Right lung (tissue), 5 donors: ENCODE data around the gene CBX4. TPM values are rescaled to one million over a fixed set of nuclear protein-coding genes. Genes with fewer than 3 reads are reported as not detected.

Experiments
- DNase-seq, 2 donors: peaks; one replicate each; pipeline ENCODE4 v3.0.0-alpha.2; 2013
- polyA plus RNA-seq, 5 donors: library from polyadenylated mRNA; unstranded; fragments of 120-200 nt; gene quantifications; one replicate each; pipeline versions ENCODE4 v1.2.1 to v1.2.3, GENCODE V29; 2013; ENCODE audit warnings: inconsistent platforms in 1 of 5, low replicate concordance in 1 of 5; ENCODE audit not compliant: insufficient read length in 5 of 5, insufficient read depth in 1 of 5

Gene CBX4
- polyA plus RNA-seq, 5 donors, result 12.2 to 25.3 (median 16.4) TPM

DNA sequence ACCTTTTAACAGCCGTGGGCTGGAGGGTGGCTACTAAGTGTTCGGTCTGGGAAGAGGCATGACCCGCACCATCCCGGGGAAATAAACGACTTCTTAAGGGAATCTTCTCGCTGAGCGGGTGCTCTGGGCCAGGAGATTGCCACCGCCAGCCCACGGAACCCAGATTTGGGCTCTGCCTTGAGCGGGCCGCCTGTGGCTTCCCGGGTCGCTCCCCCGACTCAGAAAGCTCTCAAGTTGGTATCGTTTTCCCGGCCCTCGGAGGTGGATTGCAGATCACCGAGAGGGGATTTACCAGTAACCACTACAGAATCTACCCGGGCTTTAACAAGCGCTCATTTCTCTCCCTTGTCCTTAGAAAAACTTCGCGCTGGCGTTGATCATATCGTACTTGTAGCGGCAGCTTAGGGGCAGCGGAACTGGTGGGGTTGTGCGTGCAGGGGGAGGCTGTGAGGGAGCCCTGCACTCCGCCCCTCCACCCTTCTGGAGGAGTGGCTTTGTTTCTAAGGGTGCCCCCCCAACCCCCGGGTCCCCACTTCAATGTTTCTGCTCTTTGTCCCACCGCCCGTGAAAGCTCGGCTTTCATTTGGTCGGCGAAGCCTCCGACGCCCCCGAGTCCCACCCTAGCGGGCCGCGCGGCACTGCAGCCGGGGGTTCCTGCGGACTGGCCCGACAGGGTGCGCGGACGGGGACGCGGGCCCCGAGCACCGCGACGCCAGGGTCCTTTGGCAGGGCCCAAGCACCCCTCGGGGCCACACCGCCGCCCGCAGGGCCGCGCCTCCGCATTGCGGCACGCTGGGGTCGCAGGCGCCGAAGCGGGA is 3.6 kb upstream of the CBX4 start:
- no peak for DNase-seq

DNA sequence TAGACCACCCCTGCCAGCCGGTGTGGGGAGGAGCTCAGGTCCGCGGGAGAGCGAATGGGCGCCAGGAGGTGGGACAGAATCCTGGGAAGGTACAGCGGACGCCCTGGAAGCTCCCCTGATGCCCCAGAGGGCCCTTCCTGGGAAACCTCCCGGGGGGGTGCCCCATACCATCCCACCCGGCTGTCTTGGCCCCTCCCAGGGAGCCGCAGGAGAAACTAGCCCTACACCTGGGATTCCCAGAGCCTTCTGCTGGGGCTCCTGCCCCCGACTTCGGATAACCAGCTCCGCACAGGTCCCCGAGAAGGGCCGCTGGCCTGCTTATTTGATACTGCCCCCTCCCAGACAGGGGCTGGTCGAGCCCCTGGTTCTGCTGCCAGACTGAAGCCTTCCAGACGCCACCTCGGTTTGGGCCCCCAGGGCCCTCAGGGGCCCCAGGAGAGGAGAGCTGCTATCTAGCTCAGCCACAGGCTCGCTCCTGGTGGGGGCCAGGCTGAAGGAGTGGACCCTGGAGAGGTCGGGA is 3.0 kb upstream of the CBX4 start:
- no peak for DNase-seq

DNA sequence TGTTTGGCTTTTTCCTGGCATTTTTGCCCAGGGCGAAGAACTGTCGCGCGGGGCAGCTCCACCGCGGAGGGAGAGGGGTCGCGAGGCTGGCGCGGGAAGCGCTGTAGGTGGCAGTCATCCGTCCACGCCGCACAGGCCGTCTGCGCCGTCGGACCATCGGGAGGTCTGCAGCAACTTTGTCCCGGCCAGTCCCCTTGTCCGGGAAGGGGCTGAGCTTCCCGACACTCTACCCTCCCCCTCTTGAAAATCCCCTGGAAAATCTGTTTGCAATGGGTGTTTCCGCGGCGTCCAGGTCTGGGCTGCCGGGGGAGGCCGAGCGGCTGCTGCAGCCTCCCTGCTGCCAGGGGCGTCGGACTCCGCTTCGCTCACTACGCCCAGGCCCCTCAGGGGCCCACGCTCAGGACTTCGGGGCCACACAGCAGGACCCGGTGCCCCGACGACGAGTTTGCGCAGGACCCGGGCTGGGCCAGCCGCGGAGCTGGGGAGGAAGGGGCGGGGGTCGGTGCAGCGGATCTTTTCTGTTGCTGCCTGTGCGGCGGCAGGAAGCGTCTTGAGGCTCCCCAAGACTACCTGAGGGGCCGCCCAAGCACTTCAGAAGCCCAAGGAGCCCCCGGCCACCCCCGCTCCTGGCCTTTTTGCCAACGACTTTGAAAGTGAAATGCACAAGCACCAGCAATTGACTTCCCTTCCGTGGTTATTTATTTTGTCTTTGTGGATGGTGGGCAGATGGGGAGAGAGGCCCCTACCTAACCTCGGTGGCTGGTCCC is 2.3 kb upstream of the CBX4 start:
- DNase-seq, result no peak

DNA sequence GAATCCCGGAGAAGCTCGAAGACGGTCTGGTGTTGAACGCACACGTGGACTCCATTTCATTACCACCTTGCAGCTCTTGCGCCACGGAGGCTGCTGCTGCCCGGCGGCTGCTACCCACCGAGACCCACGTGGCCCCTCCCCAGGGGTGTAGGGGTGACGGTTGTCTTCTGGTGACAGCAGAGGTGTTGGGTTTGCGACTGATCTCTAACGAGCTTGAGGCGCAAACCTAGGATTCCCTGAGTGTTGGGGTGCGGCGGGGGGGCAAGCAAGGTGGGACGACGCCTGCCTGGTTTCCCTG is 1.7 kb upstream of the CBX4 start:
- no peak for DNase-seq

DNA sequence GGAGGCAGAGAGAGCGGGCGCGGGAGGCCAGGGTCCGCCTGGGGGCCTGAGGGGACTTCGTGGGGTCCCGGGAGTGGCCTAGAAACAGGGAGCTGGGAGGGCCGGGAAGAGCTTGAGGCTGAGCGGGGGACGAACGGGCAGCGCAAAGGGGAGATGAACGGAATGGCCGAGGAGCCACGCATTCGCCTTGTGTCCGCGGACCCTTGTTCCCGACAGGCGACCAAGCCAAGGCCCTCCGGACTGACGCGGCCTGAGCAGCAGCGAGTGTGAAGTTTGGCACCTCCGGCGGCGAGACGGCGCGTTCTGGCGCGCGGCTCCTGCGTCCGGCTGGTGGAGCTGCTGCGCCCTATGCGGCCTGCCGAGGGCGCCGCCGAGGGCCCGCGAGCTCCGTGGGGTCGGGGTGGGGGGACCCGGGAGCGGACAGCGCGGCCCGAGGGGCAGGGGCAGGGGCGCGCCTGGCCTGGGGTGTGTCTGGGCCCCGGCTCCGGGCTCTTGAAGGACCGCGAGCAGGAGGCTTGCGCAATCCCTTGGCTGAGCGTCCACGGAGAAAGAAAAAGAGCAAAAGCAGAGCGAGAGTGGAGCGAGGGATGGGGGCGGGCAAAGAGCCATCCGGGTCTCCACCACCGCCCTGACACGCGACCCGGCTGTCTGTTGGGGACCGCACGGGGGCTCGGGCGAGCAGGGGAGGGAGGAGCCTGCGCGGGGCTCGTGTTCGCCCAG is 1.2 kb upstream of the CBX4 start:
- DNase-seq, result peak in 1 of 2 donors; percentile 70

DNA sequence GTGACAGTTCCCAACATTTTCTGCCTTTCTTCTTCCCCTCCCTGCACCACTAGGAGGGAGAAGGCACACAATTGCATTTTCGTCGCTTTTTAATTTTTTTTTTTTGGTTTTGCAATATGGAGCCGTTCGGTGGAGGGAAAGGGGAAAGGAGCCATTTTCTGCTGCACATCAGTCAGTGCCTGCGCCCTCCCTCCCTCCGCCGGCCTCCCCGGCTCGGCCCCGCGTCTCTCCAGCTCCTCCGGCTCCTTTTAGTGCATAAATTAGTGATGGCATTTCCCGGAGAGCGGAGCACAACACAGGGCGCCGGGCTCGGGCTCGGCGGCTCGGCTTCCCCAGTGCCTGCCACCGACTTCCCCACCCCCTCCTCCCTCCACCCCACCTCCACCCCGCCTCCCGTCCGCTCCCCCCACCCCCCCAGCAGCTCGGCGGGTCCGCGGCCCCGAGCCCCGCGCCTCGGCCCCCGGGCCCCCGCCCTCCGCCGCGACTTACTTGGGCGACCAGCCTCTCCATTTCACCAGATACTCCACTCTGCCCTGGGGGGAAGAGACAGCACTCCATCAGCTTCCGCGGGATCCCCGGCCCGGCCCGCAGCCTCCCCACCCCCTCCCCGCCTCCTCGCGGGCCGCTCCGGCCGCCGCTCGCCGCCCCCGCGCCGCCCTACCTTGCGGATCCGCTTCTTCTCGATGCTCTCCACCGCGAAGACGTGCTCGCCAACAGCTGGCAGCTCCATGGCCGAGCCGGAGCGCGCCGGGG is 542 bp downstream of the CBX4 start:
- DNase-seq, result peak in 1 of 2 donors; percentile 70

DNA sequence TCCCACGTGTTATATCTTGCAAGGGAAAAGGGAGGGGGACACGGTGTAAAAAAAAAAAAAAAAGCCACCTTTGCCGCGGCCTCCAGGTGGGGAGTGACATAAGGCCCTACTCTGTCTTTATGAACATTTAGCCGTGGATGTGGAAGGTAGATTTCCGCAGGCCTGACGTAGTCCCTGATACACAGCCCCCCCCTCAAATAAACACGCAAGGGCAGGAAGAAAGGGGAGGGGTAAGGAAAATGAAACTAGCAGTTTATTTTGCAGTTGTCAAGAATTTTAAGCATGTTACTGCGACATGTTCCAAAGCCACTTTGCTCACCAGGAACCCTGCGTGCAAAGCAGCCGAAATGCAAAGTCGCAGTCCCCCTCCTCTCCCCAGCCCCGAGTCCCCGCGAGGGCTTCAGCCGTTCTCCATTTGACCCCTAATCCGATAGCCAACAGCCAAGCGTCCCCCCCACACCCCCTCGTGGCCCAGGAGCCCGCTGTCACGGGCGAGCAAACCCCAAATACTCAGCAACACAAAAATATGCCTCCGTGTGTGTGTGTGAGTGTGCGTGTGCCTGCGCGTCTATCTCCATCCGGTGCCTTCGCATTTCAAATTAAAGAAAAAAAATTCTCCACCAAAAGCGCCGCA is 1.2 kb downstream of the CBX4 start:
- DNase-seq, result no peak

DNA sequence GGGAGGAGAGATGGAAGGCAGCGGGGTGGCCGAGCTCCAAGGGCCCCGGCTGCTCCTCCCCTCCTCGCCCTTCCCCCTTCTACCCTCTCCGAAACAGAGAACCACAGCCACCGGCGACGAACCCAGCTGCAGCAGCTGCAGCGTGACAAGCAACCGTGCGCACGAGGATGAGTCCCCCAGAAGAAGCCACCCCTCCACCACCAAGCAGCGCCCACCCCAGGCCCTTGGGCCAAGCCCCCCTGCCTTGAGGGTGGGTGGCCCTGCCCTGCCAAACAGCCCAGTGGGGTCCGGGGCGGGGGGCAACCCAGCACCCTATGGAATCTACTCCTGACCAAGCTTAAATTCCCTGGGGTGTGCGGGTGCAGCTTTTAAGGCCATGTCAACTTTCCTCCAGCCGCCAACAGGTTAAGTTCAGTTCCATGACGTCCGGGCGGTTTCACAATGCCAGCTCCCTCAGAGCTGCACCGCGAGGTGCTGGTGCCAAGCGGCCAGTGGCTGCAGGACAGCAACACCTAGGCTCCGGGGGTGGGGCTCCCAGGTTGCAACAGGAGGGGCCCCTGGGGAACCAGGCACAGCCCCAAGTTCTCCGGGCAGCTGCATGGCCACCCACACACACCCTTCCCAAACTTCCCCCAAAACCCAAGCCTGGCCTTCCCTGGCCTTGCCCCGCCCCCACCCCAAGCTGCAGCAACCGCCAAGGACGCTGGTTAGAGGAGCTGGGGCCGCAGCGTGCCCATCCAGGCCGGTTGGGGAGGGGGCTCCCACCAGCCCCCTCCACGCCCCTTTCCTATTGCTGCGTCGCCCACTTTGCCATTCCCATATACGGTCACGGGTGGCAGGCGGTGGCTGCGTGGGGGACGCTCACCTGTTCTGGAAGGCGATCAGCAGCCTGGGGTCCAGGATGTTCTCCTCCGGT is 2.0 kb downstream of the CBX4 start:
- peak; percentile 82 to 87 for DNase-seq

DNA sequence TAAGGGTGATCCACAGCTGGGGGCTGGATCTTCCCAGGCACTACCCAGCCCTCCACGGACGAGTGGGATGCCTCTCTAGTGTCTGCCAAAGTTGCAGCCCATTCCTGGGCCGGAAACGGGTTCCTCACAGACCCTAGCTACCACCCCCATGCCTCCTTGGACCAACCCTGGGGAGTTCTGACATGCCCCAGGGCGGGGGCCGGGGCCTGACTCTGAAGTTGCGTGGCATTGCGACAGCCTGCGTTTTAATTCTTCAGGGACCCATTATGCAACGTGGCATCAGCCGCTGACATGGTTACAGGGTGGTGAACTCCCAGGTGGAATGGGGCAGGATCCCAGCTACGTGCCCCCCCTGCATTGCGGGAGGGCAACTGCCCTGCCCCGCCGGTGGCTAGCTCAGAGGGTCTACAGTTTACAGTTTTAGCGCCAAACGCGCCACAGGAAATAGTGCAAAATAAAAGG is 2.7 kb downstream of the CBX4 start:
- no peak for DNase-seq

DNA sequence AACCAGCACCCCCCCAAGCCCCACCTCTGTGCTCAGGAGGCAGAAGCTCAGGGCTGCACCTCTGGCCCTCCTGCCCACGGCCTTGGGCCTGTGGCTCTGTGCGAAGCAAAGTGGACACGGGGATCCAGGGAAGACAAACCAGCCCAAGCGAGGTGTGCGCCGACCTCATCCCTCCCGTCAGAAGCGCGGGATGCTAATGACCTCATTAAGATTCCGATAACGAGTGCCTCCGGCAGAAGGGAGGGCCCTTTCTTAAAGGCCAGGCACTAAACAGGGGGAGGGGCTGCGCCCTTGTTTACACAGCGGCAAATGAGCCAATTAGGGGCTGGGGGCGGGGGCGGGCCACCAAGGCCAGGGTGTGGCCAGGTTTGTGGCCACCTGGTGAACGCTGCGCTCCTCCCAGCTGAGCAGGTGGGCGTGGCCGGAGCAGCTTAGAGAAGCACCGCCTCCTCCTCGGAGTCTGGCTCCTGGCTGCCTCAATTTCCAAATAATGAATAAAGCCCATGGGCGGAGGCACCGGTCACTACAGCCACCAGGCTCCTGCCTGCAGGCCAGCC is 3.2 kb downstream of the CBX4 start:
- no peak for DNase-seq

DNA sequence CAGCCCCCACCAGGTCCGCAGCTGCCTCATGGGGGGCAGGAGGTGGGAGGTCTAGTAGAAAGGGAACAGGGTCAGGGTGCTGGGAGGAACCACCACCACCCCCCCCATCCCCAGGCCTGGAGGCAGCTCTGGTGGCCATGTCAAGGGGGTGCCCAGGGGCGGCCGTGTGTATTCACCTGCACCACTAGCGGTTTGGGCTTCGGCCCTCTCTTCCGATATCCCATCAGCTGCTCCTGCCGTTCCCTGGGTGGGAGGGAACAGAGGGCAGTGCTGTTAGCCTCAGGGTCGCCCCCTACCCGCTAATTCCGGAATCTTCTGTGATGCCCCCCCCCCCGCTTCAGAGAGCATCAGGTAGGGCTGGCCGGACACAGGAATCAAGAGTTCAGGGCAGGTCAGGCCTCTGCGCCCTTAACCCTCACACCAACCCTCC is 3.8 kb downstream of the CBX4 start:
- no peak for DNase-seq

DNA sequence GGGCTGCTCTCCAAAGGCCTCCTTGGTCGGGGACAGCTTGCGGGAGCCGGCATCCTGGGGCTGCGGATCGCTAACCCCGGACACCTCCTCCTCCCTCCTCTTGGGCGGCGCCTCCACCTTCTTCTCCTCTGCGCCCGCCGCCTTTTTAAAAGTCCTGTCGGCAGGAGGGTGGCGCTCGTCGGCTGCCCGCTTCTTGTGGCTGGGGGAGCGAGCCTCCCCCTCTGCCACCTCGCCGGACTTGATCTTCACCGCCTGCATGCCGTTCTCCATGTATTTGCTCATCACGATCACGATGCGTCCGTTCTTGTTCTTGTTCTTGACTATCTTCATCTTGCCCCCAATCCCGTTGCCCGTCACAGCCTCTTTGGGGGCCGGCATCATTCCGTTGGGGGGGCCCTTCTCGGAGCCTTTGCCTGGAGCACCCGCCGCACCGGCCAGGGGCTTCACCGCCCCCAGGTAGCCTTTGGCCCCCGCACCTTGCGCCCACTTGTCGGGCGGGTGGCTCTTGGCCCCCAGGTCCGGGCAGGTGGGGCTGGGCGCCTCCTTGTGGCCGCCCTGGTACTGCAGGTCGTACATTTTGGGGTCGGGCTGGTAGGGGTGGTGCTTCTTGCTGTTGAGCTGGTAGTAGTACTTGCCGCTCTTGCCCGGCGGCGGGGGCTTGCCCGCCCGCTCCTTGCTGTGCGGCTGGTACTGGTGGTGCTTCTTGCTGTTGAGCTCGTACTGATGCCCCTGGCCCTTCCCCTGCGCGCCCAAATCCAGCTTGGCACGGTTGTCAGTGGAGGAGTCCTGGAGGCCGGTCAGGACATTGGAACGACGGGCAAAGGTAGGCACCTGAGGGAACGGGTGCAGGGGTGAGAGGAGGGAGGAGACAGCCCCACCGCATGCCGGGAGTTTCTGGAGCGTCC is 4.4 kb downstream of the CBX4 start:
- no peak for DNase-seq

DNA sequence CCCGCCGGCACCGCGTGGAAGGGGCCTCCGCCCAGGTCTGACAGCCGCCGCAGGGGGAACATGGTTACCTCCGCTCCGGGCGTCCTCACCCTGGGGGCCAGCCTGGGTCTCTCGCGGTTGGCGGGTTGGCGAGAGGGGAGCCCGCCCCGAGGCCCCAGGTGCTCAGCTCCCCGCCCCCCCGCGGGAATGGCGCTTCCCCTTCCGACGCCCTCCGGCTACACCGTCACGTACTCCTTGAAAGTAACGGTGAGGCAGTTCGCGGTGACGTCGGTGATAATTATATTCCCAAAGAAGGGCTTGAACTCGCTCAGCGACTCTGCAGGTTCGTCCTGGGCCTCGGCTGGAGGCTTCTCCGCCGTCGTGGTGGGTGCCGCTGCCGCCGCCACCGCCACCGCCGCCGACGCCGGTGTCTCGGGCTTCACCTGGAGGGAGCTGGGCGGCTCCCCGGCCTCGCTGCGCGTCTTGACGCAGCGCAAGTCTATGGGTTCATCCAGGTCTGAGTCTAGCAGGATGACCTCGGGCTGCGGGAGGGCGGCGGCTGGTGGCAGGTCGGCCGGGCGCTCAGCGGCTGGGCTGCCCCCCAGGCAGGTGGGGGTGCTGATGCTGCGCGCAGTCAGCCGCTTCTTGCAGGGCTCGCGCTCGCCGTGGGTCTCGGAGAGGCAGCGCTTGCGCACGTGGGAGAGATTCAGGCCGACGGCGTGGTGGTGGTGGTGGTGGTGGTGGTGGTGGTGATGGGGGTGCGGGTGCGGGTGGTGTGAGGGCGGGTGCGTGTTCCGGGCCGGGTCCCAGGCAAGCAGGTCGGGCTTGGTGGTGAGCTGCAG is 5.3 kb downstream of the CBX4 start:
- no peak for DNase-seq

DNA sequence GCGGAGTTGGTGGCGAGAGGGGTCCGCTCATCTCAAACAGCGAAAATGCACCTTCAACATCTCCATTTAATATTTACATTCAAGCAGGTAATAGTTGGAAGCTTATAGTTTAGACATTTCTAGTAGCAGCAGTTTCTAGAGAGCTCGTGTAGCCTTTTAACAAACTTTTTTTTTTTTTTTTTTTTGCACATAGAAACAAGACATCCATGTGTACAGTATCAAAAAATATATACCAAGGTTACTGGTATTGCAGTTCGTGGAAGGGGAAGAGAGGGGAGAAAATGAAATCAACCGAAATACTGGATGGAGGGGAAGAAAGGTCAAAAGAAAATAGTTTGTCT is 6.2 kb downstream of the CBX4 start:
- no peak for DNase-seq

DNA sequence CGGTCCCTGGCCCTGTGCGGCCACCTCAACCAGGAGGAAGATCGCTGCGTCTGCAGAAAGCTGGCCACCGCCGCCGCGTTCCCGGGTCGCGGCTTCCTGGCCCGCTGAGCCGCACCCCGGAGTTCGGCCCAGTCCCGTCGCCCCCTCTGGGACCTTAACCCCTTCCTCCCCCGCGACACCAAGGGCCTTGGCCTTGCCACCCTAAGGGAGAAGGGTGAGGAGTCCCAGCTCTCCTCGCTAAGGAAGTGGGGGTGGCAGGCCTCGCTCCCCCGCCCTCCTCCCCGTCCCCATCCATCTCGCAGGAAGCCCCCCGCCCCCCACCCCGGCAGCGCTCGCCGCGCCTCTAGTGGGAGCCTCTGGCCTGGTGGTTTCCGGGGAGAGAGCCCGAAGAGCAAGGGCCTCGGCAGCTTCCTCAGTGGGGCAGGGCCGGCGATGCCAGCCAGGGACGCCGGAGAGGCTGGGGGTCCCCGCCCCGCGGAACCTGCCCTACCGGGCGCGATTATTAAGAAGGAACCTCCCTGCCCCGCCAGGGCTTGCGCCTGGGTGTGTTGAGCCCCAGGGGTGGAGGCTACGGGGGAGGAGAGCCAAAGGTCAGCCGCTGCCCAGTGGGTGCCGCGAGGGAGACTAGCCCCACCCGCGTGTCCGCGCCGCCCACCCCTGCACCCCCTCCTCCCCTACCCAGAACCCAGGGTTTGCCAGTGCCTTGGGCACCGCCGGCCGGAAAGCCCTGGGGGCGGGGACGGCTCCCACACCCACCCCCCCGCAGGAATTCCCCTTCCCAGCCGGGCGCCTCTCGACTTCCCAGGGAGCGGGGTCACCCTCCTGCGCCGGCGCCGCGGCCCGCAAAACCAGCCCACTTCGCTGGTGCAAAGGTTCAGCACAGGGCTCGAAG is 6.8 kb downstream of the CBX4 start:
- no peak for DNase-seq
